DMS114 treated with DMSO at 0.1 percent for 48 hours (cell line): ENCODE results near the gene BDH1.

ENCODE experiments used
- DNase-seq: peaks from one replicate; lab custom pipeline; 2025; ENCODE audit not compliant: unreplicated experiment; lab: John Stamatoyannopoulos, UW

The BDH1 gene

GRCh38 chr3:197464794-197465193 is 91.0 kb downstream of the BDH1 start:
- DNase-seq, result no peak

- DNase-seq, result no peak
Measured at GRCh38 chr3:197463279-197463678, 92.5 kb downstream of the BDH1 start.

- DNase-seq, result no peak
Measured at GRCh38 chr3:197462808-197463207, 93.0 kb downstream of the BDH1 start.

- DNase-seq, result no peak
Measured at GRCh38 chr3:197460639-197461038, 95.1 kb downstream of the BDH1 start.

- DNase-seq, result no peak
Measured at GRCh38 chr3:197460002-197460401, 95.8 kb downstream of the BDH1 start.
